ENCODE results near the gene RASSF5.
A peak's percentile ranks its signal among the peaks of the same experiment; 100 is the strongest.

RASSF5 gene

DNA sequence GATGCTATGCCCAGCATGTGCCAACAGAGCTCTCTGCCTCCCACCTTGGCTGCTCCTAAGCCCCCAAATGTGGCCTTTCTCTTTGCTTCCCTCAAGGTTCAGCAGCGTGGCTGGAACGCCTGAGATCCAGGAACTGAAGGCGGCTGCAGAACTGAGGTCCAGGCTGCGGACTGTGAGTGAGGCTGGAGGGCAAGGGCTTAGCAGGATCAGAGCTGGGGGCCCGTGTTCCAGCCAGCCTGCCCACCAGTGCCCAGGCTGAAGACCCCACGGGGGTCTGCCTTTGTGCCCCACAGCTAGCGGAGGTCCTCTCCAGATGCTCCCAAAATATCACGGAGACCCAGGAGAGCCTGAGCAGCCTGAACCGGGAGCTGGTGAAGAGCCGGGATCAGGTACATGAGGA is 22.4 kb upstream of the RASSF5 start:
- no peak for TF ChIP-seq TAF1 (IDR thresholded peaks at IDR 0.05; ENCODE audit: low read depth, low read length)
- no peak for TF ChIP-seq PAX5 (IDR thresholded peaks at IDR 0.05; ENCODE audit: insufficient read depth, low read length, severe bottlenecking)
- TF ChIP-seq POLR2AphosphoS5 (IDR thresholded peaks at IDR 0.05; ENCODE audit: low read depth, low read length), result no peak
- TF ChIP-seq POLR2A (IDR thresholded peaks at IDR 0.05; ENCODE audit: low read depth, low read length), result no peak
- TF ChIP-seq POU2F2 (IDR thresholded peaks at IDR 0.05; ENCODE audit: low read depth, low read length), result no peak
- TF ChIP-seq SPI1 (IDR thresholded peaks at IDR 0.05; ENCODE audit: low read depth, low read length), result no peak
- DNase-seq (ENCODE audit: insufficient read length, low spot score) (no peak), FAIRE-seq (no peak)

DNA sequence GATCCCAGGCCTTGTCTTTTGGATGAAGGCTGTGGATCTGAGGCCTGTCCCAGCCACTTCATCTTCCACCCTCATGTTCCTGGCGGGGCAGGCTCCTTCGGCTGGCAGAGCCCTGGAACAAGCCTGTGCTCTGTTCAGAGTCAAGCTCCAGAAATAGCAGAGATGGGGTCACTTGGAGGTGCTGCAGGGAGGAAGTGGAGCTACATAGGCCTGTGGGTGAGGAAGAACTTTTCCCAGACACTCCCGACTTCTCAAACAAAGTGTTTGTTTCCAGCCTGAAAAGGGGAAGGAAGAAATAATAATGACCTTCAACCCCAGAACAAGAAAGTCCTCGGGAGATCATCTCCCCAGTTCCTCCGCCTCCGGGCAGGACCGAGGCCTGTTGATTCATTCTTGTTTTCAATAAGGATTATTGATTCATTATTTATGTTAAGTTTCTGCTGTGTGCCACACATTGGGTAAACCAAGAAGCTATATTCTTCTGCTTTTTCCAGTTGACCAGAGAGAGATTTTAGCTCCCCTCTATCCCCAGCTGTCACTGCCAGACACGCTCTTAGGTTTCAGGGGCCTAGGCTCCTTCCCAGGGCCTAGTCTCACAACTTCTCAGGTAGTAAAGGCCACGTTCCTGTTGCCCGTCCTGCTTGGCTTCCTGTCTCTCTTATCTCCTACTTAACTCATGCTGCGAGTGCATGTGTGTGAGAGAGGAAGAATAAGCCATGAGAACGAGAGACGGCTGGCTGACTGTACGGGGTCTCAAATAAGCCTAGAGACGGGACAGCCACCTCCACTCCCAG is 20.1 kb upstream of the RASSF5 start:
- FAIRE-seq (no peak), DNase-seq (ENCODE audit: insufficient read length, low spot score) (no peak)
- TF ChIP-seq POU2F2 (IDR thresholded peaks at IDR 0.05; ENCODE audit: low read depth, low read length), result no peak
- TF ChIP-seq SPI1 (IDR thresholded peaks at IDR 0.05; ENCODE audit: low read depth, low read length), result no peak
- TF ChIP-seq POLR2AphosphoS5 (IDR thresholded peaks at IDR 0.05; ENCODE audit: low read depth, low read length), result no peak
- TF ChIP-seq TAF1 (IDR thresholded peaks at IDR 0.05; ENCODE audit: low read depth, low read length), result no peak
- TF ChIP-seq PAX5 (IDR thresholded peaks at IDR 0.05; ENCODE audit: insufficient read depth, low read length, severe bottlenecking), result no peak
- TF ChIP-seq POLR2A (IDR thresholded peaks at IDR 0.05; ENCODE audit: low read depth, low read length), result no peak

DNA sequence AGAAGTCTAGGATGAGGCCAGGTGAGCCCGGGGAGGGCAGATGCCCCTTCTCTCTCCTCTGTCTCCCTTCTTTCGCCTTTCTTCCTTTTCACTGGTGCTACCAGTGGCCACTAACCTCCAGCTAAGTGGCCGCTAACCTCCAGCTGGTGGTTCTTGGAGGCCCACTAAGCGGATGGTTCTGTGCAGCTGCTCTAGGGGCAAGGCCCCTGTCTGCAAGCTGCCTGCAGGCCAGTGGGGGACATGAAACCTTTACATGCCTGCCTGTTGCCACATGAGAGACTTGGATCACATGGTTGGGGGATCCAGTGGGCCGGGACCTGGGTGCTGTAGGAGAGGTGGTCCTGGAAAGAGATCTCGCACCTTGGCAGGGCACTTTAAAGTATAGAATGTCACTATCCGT is 19.4 kb upstream of the RASSF5 start:
- FAIRE-seq (no peak), DNase-seq (ENCODE audit: insufficient read length, low spot score) (no peak)
- TF ChIP-seq PAX5 (IDR thresholded peaks at IDR 0.05; ENCODE audit: insufficient read depth, low read length, severe bottlenecking) (no peak), POU2F2 (IDR thresholded peaks at IDR 0.05; ENCODE audit: low read depth, low read length) (no peak), TAF1 (IDR thresholded peaks at IDR 0.05; ENCODE audit: low read depth, low read length) (no peak), POLR2A (IDR thresholded peaks at IDR 0.05; ENCODE audit: low read depth, low read length) (no peak), POLR2AphosphoS5 (IDR thresholded peaks at IDR 0.05; ENCODE audit: low read depth, low read length) (no peak), SPI1 (IDR thresholded peaks at IDR 0.05; ENCODE audit: low read depth, low read length) (no peak)

DNA sequence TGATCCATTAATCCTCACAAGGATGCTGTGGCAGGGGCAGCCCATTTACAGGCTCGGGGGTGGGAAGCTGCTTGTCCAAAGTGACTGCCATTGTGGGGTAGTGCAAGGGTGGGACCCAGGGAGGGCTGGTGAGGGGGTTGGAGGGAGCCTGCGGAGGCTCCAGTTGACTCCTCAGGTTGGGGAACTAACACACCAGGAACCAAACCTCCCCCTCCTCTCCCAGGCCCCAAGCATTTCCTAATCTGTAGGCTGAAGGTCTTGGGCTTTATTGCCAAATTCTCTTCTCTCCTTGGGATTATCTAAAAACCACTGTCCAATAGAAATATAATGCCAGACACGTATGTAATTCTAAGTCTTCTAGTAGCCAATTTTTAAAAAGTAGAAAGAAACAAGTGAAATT is 18.9 kb upstream of the RASSF5 start:
- TF ChIP-seq POLR2A (IDR thresholded peaks at IDR 0.05; ENCODE audit: low read depth, low read length) (no peak), PAX5 (IDR thresholded peaks at IDR 0.05; ENCODE audit: insufficient read depth, low read length, severe bottlenecking) (no peak), POLR2AphosphoS5 (IDR thresholded peaks at IDR 0.05; ENCODE audit: low read depth, low read length) (no peak), SPI1 (IDR thresholded peaks at IDR 0.05; ENCODE audit: low read depth, low read length) (no peak), TAF1 (IDR thresholded peaks at IDR 0.05; ENCODE audit: low read depth, low read length) (no peak), POU2F2 (IDR thresholded peaks at IDR 0.05; ENCODE audit: low read depth, low read length) (no peak)
- no peak for FAIRE-seq

DNA sequence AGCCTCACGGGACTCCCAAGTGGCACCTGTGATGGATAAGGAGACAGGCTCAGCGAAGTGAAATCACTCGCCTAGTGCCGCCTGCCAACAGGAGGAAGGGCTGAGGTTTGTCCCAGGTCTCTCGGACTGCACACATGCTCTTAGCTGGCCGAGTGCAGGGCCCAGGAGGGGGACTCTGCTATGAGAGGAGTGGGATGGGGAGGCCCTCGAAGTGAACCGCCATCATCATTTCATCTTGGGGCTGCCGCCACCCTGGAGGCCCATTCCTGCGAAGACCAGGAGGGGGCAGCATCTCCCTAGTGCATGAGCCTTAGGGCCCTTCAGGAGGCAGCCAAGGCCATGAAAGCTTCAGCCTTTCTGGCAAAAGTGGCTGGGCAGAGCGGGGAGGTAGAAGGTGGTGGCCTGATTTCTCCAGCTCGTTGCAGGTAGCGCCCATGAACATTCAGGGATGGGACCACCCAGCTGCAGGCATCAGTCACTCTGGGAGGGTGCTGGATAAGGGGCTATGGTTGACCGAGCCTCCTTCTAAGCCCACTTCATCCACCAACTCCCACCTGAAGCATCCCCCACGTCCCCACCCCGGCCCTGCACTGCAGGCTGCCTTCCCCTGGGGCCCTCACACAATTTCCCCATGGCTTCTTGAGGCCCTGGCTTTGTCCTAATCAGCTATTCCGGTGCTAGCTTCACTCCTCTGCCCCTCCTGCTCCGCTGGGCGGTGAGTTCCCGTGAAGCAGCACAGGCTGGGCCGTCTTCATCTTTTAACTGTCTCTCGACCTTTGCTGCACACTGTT is 17.2 kb upstream of the RASSF5 start:
- peak; percentile 83 for FAIRE-seq
- peak; percentile 84 for DNase-seq (ENCODE audit: insufficient read length, low spot score)
- TF ChIP-seq POU2F2 (IDR thresholded peaks at IDR 0.05; ENCODE audit: low read depth, low read length) (no peak), TAF1 (IDR thresholded peaks at IDR 0.05; ENCODE audit: low read depth, low read length) (no peak), POLR2AphosphoS5 (IDR thresholded peaks at IDR 0.05; ENCODE audit: low read depth, low read length) (no peak), SPI1 (IDR thresholded peaks at IDR 0.05; ENCODE audit: low read depth, low read length) (no peak), PAX5 (IDR thresholded peaks at IDR 0.05; ENCODE audit: insufficient read depth, low read length, severe bottlenecking) (no peak), POLR2A (IDR thresholded peaks at IDR 0.05; ENCODE audit: low read depth, low read length) (no peak)

More for the DNA sequence above, 18.9 kb upstream of the RASSF5 start:
- DNase-seq (ENCODE audit: insufficient read length, low spot score), result no peak

DNA sequence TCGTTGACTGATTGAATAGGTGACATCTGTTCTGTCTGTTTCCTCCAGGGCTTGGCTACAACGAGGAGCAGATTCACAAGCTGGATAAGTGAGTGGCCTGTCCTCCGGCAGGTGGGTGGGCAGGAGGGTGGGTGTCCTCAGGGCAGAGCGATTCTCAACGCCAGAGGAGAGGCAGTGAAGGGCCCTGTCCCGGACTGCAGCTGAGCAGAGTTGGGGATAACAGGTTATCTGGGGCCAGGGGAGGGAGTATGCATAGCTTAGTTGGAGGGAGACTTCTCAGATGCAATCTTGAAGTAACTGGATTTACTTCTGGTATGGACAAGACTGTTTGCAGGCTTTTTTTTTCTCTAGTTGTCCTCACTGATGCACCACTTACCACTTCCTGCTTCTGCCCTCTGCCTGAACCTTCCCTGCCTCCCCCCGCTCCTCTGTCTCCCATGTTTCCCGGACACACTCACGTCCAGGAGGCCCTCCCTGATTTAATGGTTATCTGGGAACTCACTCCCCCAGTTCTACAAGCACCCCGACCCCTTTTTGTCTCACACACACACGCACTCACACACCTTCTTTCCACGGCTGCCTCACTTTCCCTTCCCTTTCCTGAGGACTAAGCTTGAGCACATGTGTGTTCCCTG is 16.4 kb upstream of the RASSF5 start:
- no peak for DNase-seq (ENCODE audit: insufficient read length, low spot score)

DNA sequence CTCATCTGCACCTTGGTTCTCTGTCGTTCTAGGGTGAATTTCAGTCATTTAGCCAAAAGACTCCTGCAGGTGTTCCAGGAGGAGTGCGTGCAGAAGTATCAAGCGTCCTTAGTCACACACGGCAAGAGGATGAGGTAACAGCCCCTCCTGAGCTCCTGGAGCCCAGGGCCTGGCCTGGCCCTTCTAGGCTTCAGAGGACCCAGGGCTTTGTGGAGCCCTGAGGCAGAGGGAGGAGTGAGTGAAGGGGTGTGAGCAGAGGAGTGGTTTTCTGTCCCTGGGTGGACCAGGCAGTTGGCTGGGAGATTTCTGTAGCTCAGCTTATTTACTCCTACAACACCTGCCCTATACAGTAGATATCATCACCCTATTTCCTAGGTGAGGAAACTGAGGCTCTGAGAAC is 15.7 kb upstream of the RASSF5 start:
- FAIRE-seq (no peak), DNase-seq (ENCODE audit: insufficient read length, low spot score) (no peak)
- TF ChIP-seq SPI1 (IDR thresholded peaks at IDR 0.05; ENCODE audit: low read depth, low read length) (no peak), POLR2A (IDR thresholded peaks at IDR 0.05; ENCODE audit: low read depth, low read length) (no peak), POU2F2 (IDR thresholded peaks at IDR 0.05; ENCODE audit: low read depth, low read length) (no peak), TAF1 (IDR thresholded peaks at IDR 0.05; ENCODE audit: low read depth, low read length) (no peak), POLR2AphosphoS5 (IDR thresholded peaks at IDR 0.05; ENCODE audit: low read depth, low read length) (no peak), PAX5 (IDR thresholded peaks at IDR 0.05; ENCODE audit: insufficient read depth, low read length, severe bottlenecking) (no peak)

More for the DNA sequence above, 16.4 kb upstream of the RASSF5 start:
- FAIRE-seq, result no peak
- TF ChIP-seq PAX5 (IDR thresholded peaks at IDR 0.05; ENCODE audit: insufficient read depth, low read length, severe bottlenecking) (no peak), POLR2AphosphoS5 (IDR thresholded peaks at IDR 0.05; ENCODE audit: low read depth, low read length) (no peak), SPI1 (IDR thresholded peaks at IDR 0.05; ENCODE audit: low read depth, low read length) (no peak), POU2F2 (IDR thresholded peaks at IDR 0.05; ENCODE audit: low read depth, low read length) (no peak), TAF1 (IDR thresholded peaks at IDR 0.05; ENCODE audit: low read depth, low read length) (no peak), POLR2A (IDR thresholded peaks at IDR 0.05; ENCODE audit: low read depth, low read length) (no peak)

DNA sequence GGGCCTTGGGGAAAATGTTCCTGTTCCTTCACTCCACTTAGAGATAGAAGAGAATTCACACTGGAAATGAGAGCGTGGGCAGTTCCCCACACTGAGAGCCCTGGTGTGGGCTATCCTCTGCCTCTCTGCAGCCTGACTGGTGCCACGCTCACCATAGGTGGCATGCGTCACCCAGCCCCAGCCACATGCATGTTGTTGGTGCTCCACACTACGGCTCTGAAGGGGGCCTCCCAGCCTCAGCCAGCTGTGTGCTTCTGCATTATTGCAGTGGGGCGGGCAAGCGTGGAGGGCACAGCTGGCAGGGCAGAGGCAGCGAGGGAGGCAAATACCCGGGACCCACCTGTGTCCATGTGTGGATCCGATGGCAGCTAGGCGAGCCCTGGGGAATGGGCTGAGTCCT is 14.7 kb upstream of the RASSF5 start:
- DNase-seq (ENCODE audit: insufficient read length, low spot score) (no peak), FAIRE-seq (no peak)
- TF ChIP-seq PAX5 (IDR thresholded peaks at IDR 0.05; ENCODE audit: insufficient read depth, low read length, severe bottlenecking) (no peak), POLR2A (IDR thresholded peaks at IDR 0.05; ENCODE audit: low read depth, low read length) (no peak), SPI1 (IDR thresholded peaks at IDR 0.05; ENCODE audit: low read depth, low read length) (no peak), TAF1 (IDR thresholded peaks at IDR 0.05; ENCODE audit: low read depth, low read length) (no peak), POLR2AphosphoS5 (IDR thresholded peaks at IDR 0.05; ENCODE audit: low read depth, low read length) (no peak), POU2F2 (IDR thresholded peaks at IDR 0.05; ENCODE audit: low read depth, low read length) (no peak)

All from GM12891 (cell line).